SJSA1 (cell line): ENCODE results near the gene ATP9A. TPM values are rescaled to one million over a fixed set of nuclear protein-coding genes. Genes with fewer than 3 reads are reported as not detected.
"Not testable (repeated sequence)": the region's sequence is repeated elsewhere in the genome, so short reads cannot be mapped to it uniquely, and the experiment has no call there.

Experiments used
- DNase-seq, 2 experiments: peaks; one replicate each; pipeline ENCODE4 v3.0.0-alpha.2; 2015 to 2020; ENCODE audit warnings: low spot score in 2 of 2, low read depth in 1 of 2
- H3K27ac ChIP-seq: fragments of 250-450 bp; sonication (Bioruptor Pico); 2 replicates; pipeline ENCODE4 v1.5.1; 2020; ENCODE audit warnings: mild to moderate bottlenecking, moderate library complexity
- H3K27me3 ChIP-seq: fragments of 250-450 bp; sonication (Bioruptor Pico); replicated peaks from 2 replicates; pipeline ENCODE4 v1.5.1; 2020; ENCODE audit warnings: mild to moderate bottlenecking, moderate library complexity
- H3K36me3 ChIP-seq: fragments of 250-450 bp; sonication (Bioruptor Pico); 2 replicates; pipeline ENCODE4 v1.5.1; 2020; ENCODE audit warnings: mild to moderate bottlenecking
- H3K4me1 ChIP-seq: fragments of 250-450 bp; sonication (Bioruptor Pico); replicated peaks from 2 replicates; pipeline ENCODE4 v1.6.1; 2021; ENCODE audit warnings: mild to moderate bottlenecking
- H3K4me3 ChIP-seq: fragments of 250-450 bp; sonication (Bioruptor Pico); 2 replicates; pipeline ENCODE4 v1.5.1; 2020; ENCODE audit warnings: mild to moderate bottlenecking
- H3K9me3 ChIP-seq: fragments of 250-450 bp; sonication (Bioruptor Pico); replicated peaks from 2 replicates; pipeline ENCODE4 v1.5.1; 2020; ENCODE audit warnings: mild to moderate bottlenecking
- total RNA-seq: library from RNA; depleted of rRNA; stranded (reverse); fragments of >200 nt; shearing (Covaris generic); gene quantifications from 2 replicates; pipeline ENCODE4 v1.2.3, GENCODE V29; 2014; rRNA removed

ATP9A gene, protein sequence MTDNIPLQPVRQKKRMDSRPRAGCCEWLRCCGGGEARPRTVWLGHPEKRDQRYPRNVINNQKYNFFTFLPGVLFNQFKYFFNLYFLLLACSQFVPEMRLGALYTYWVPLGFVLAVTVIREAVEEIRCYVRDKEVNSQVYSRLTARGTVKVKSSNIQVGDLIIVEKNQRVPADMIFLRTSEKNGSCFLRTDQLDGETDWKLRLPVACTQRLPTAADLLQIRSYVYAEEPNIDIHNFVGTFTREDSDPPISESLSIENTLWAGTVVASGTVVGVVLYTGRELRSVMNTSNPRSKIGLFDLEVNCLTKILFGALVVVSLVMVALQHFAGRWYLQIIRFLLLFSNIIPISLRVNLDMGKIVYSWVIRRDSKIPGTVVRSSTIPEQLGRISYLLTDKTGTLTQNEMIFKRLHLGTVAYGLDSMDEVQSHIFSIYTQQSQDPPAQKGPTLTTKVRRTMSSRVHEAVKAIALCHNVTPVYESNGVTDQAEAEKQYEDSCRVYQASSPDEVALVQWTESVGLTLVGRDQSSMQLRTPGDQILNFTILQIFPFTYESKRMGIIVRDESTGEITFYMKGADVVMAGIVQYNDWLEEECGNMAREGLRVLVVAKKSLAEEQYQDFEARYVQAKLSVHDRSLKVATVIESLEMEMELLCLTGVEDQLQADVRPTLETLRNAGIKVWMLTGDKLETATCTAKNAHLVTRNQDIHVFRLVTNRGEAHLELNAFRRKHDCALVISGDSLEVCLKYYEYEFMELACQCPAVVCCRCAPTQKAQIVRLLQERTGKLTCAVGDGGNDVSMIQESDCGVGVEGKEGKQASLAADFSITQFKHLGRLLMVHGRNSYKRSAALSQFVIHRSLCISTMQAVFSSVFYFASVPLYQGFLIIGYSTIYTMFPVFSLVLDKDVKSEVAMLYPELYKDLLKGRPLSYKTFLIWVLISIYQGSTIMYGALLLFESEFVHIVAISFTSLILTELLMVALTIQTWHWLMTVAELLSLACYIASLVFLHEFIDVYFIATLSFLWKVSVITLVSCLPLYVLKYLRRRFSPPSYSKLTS
- 3.2 and 5.9 TPM in 2 replicates for total RNA-seq

DNA sequence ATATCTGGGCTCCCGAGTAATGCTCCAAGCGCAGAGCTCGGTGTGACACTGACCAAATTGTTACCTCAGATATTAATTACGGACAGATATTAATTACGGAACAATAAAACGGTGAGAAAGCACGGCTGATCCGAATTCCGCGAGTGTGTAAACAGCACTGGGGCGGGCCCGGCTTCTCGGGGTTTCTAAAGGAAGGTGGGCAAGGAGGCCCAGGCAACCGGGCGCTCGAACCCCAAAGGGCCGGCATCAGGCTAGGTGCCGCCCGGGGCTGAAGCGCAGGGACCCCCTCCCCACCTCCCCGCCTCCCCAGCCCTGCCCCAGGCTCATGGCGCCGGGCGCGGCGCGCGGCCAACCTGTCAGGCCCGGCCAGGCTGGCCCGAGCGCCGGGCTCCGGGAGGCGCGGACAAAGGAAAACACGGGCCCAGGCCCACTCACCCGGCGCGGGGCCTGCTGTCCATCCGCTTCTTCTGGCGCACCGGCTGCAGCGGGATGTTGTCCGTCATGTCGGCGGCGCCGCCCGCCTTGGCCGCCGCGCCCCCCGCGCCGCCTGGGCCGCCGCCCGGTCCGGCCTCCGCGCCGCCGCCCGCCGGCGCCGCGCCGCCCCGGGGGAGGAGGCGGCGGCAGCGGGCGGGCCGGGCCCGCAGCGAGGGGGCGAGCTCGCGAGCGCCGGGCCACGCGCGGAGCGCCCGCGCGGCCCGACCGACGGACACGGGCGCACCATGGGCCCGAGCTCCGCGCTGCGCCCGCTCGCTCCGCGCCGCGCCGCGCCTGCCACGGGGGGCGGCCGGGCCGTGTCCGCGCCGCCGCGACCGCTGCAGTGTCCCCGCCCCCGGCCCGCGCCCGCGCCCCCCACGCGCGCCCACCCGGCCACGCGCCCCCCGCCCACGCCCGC, at the start of gene ATP9A:
ATP9A (minus strand) TSS at position 524 of the 892 bp plus-strand sequence; CDS start at position 503, 21 bp downstream.
- Histone ChIP-seq H3K27me3 (no peaks in the 10 kb centered on the region), H3K9me3 (no peaks in the 10 kb centered on the region), H3K36me3 (no peaks in the 10 kb centered on the region), H3K27ac (no peak within 1 kb of the TSS), H3K4me3 (peak within 1 kb of the TSS; percentile 54), H3K4me1 (peaks cover 26% of the 10 kb centered on the region)
- DNase-seq = no peak

DNA sequence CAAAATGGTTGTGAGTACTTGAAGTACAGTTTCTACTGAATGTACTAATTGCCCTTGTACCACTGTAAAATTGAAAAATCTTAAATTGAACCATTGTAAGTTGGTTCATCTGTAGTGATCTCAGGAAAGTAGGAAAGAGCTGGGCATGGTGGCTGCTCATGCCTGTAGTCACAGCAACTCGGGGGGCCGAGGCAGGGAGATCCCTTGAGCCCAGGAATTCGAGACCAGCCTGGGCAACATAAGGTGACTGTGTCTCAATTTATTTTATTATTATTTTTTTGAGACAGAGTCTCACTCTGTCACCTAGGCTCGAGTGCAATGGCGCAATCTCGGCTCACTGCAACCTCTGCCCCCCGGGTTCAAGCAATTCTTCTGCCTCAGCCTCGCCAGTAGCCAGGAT, 48.7 kb upstream of the ATP9A start:
- not testable (repeated sequence) for H3K4me1 ChIP-seq, DNase-seq, H3K27ac ChIP-seq, H3K36me3 ChIP-seq, H3K4me3 ChIP-seq, H3K27me3 ChIP-seq, H3K9me3 ChIP-seq

DNA sequence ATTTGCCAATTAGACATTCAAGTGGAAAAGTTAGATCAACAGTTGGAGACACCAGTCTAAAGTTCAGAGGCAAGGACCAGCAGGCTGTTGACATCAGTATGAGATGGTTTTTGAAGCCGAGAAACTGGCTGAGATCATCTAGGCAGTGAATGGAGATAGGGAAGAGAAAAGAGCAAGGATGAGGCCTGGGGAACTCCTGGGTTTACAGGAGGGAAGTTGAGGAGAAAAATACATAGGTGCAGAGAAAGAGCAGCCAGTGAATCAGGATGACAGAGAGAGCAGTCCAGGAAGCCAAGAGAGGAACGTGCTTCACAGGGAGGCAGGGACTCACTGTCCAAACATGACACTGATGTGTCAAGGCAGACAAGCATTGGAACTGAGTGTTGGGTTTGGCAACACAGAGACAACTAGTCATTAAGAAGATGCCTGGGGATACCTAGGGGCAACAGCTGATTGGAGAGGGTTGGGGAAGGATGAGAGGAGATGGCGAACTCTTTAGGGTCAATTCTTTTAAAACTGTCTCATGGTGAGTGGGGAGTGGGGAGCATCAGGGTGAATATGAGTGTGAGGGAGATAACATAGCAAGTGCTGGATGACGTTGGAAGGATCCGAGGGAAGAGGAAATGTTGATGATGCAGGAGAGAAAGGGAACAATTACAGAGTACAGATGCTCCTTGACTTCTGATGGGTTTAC, 47.3 kb upstream of the ATP9A start:
- H3K27me3 ChIP-seq = no peaks in the 10 kb centered on the region
- H3K36me3 ChIP-seq = no peaks in the 10 kb centered on the region
- no peak for DNase-seq
- H3K9me3 ChIP-seq = no peaks in the 10 kb centered on the region
- no peak overlapping the region for H3K4me3 ChIP-seq
- H3K4me1 ChIP-seq = no peaks in the 10 kb centered on the region
- H3K27ac ChIP-seq = no peak overlapping the region

DNA sequence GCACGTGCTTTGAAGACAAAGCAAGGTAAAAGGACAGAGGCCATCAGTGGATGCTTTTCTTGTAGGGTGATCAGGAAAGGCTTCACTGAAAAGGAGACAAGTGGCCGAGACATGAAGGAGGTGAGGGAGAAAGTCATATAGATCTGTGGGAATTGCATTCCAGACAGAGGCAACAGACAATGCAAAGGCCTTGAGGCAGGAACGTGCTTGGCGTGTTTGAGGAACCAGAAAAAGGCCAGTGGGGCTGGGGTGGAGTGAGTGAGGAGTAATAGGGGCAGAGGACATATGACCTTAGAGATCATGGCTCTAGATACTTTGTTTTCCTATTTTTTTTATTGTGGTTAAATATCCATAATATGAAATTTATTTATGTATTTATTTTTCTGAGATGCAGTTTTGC, 44.7 kb upstream of the ATP9A start:
- Histone ChIP-seq H3K27ac (no peak overlapping the region), H3K4me3 (no peak overlapping the region), H3K27me3 (no peaks in the 10 kb centered on the region), H3K4me1 (no peaks in the 10 kb centered on the region), H3K9me3 (no peaks in the 10 kb centered on the region), H3K36me3 (no peaks in the 10 kb centered on the region)
- no peak for DNase-seq

DNA sequence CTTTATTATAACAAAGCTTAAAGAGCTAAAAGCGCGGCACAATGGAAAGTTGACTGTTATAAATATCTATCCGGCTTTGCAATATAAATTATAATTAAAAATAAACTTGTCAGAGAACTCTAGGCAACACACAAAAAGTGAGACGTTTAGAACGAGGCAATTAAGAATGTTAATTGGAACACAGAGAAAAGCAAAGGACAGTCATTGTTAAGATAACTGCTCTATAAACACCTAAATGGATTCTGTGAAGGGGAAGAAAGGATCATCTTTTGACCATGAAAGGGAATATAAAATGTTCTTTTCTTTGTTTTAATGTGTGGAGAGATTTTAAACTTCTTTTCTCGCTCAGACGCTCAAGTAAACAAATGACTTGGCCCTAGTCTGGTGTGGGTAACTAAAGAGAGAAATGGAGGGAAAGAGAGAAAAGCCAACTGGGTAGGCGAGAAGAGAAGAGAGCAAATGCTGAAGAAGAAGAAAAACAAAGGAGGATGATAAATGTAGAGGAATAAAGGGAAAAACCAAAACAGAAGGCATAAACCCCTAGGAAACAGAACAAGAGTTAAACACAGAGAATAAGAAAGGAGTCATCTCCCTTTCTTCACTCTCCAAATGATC, 43.4 kb upstream of the ATP9A start:
- Histone ChIP-seq H3K4me3 (no peak overlapping the region), H3K27me3 (no peaks in the 10 kb centered on the region), H3K36me3 (no peaks in the 10 kb centered on the region), H3K9me3 (no peaks in the 10 kb centered on the region), H3K27ac (no peak overlapping the region), H3K4me1 (no peaks in the 10 kb centered on the region)
- no peak for DNase-seq

DNA sequence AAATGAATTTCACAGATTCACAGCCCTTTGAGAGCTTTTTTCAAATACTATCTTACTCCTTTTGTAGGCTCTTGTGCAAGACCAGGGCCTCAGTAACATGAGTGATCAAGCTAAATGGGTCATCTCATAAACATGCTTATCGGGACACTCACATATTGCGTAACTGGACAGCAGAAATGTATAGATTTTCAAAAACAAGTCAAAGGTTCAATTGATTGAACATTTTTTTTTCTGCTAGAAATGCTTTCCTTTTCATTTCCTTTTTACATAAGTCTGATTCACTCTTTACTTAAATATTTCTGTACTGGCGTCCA, 42.8 kb upstream of the ATP9A start:
- H3K36me3 ChIP-seq = no peaks in the 10 kb centered on the region
- H3K27me3 ChIP-seq = no peaks in the 10 kb centered on the region
- no peak for DNase-seq
- H3K4me1 ChIP-seq = no peaks in the 10 kb centered on the region
- H3K9me3 ChIP-seq = no peaks in the 10 kb centered on the region
- H3K27ac ChIP-seq = no peak overlapping the region
- no peak overlapping the region for H3K4me3 ChIP-seq

DNA sequence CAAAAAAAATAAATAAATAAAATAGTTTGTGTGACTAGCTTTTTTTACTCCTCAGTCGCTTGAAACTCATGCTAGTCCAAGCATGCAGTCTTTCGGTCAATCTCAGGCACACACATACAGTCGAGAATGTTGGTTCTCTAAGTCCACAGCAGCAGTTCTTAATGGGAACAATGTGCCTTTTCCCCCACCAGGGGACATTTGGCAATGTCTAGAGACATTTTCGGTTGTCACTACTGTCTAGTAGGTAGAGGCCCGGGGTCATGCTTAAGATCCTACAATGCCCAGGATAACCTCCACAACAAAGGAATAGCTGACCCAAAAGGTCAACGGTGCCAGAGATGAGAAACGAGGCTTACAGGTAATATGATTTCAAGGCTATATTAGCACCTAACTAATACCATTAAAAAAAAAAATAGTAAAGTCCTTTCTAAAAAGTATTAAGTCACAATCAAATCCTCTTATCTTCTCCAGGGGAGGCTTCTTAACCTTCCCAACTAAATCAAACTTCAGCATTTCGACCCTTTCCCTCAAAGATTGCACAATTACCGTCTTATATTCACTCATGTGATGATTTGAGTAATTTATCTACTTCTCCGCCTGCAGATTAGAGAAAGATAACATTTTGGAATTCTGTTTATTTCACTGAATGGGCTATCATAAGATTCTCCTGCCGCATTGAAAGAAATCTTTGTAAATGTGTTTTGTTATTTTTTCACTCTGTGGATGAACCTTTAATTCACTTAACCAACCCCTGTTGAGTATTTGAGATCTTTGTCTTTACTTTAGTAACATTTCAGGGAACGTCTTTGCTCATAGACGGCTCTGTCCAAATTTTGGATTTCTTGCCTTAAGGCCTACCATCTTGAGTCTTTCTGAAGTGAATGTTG, 42.2 kb upstream of the ATP9A start:
- no peak overlapping the region for H3K27ac ChIP-seq
- no peak for DNase-seq
- no peaks in the 10 kb centered on the region for H3K9me3 ChIP-seq
- H3K4me3 ChIP-seq = no peak overlapping the region
- no peaks in the 10 kb centered on the region for H3K27me3 ChIP-seq
- no peaks in the 10 kb centered on the region for H3K4me1 ChIP-seq
- no peaks in the 10 kb centered on the region for H3K36me3 ChIP-seq

DNA sequence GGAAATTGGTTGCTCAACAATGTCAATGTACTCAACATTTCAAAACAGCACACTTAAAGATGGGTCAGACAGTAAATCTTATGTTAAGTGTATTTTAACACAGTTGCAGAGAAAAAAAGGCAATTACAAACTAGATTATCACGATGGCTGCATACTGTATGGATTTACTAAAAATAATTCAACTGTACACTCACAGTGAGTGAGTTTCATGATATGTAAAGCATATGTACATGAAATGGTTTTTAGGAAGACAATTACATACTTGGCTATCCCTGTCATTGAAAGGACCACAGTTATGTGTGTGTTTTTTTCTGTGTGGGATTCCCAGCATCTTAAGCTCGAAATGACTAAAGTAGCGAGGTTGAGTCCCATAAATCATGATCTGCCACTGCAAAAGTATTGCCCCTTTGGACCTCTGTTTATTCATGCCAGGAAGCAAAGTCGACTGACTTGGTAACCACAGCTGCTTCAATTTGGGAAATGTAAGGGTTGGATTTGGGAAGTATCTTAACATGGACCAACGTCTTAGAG, 39.6 kb upstream of the ATP9A start:
- no peaks in the 10 kb centered on the region for H3K27me3 ChIP-seq
- no peaks in the 10 kb centered on the region for H3K4me1 ChIP-seq
- no peak overlapping the region for H3K4me3 ChIP-seq
- no peak for DNase-seq
- H3K36me3 ChIP-seq = no peaks in the 10 kb centered on the region
- H3K27ac ChIP-seq = no peak overlapping the region
- H3K9me3 ChIP-seq = no peaks in the 10 kb centered on the region

DNA sequence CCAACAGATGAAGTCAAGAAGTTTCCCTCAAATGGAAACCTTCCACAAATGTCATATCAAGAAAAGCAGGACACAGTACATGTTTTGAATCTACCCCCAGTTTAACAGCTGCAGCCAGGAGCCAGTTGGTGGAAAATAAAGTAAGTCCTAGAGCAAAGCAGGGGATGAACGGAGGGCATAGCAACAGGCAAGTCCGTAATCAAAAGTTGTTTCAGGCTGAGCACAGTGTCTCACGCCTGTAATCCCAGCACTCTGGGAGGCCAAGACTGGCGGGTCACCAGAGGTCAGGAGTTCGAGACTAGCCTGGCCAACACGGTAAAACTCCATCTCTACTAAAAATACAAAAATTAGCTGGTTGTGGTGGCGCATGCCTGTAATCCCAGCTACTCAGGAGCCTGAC, 36.6 kb upstream of the ATP9A start:
- Histone ChIP-seq H3K4me3 (no peak overlapping the region), H3K36me3 (no peaks in the 10 kb centered on the region), H3K9me3 (no peaks in the 10 kb centered on the region), H3K27me3 (no peaks in the 10 kb centered on the region), H3K27ac (no peak overlapping the region), H3K4me1 (peaks cover 11% of the 10 kb centered on the region)
- DNase-seq = no peak

DNA sequence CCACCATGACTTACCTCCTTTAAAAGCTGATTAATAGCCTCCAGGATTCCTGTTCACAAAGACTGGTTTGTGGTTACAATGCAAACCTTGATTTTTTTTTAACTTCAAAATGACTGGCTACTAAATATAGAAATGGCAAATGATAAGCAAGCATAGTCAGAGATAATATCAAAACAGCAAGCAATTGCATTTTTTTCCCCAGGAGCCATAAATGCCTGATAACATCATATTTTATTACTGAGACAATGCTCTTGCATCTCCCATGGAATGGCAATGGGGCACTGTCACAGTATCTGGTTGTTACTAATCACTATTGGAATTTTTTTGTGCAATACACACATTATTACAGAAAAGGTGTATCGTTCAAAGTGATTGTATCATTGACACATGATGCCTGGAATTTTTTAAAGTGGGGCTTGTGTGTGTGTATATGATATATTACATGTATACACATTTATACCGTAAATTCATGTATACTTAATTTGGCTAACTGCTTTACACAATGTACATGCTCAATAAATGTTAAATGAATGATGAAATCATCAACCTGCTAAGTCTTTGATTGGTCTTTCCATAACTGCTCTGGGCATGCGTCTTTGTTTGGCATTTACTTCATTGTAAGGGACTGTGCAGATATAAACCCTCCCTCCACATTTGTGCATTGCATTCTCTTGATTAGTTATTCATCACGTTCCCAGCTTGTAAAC, 35.1 kb upstream of the ATP9A start:
- Histone ChIP-seq H3K36me3 (no peaks in the 10 kb centered on the region), H3K27ac (no peak overlapping the region), H3K27me3 (no peaks in the 10 kb centered on the region)

DNA sequence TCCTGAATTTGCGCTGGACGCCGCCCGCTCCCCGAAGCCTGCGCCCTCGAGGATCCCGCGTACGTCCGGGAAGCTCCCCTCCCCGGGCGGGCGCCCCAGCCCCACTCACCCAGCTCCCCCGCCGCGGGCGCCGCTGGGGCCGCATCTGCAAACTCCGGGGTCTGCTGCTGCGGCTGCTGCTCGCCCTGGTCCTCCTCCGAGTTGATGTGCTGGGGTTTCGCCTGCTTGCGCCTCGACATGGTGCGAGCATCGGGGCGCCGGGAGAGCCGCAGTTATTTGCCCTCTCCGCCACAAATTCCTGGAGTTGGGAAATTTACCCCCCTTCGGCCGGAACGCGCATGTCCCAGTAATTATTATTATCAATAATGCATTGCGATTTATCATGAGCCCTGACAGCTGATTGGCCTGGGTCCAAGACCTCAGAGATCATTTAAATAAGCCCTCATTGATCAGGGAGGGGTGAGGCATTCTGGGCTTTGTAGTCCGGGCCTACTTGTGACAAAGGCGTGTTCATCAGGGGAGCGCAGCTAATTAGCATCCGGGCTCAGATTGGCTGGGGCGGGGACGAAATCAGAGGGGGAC, 34.1 kb upstream of the ATP9A start, which contains the start of gene SALL4:
SALL4 (minus strand) TSS at position 352 of the 582 bp plus-strand sequence; CDS start at position 239, 113 bp downstream.
- no peak for DNase-seq
- Histone ChIP-seq H3K4me3 (peak within 1 kb of the TSS; percentile 39), H3K36me3 (no peaks in the 10 kb centered on the region), H3K9me3 (no peaks in the 10 kb centered on the region), H3K27ac (no peak within 1 kb of the TSS), H3K27me3 (no peaks in the 10 kb centered on the region), H3K4me1 (peaks cover 11% of the 10 kb centered on the region)

More for the DNA sequence above, 35.1 kb upstream of the ATP9A start:
- Histone ChIP-seq H3K4me3 (no peak overlapping the region), H3K9me3 (no peaks in the 10 kb centered on the region), H3K4me1 (peaks cover 11% of the 10 kb centered on the region)
- no peak for DNase-seq
